ENCODE measurements around the gene TCHHL1. TPM values are rescaled to one million over a fixed set of nuclear protein-coding genes. Genes with fewer than 3 reads are reported as not detected.

Gene TCHHL1
- total and polyA plus RNA-seq, 2 of the 4 experiments (the other 2 are of a cell fraction): not detected

DNA sequence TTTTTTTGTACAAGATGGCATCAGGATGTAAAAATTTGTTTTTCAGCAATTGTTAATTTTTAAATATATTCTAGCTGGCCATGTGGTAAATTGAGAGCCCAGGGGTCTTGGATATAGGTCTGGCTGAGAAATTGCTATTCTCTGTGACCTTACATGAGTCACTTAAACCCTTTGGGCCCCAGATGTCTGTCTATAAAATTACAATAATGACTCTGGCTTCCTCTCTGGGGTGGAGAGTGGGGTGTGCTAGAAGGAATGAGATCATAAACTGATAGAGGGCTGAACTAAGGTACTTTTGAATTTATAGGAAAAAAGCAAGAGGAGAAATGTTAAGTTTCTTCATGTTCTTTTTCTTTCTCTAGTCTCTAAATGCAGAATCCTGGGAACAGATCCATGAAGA, 38.8 kb upstream of the TCHHL1 start:
- Histone ChIP-seq H2BK20ac (ENCODE audit: low read depth, low read length) (no peak overlapping the region), H3K4me3 (ENCODE audit: insufficient read depth, low read depth, low read length) (no peak overlapping the region), H3K79me1 (ENCODE audit: low read depth in 1 of 2, low read length in 2 of 2) (no peaks in the 10 kb centered on the region), H2AK9ac (replicated peaks; ENCODE audit: low read depth, low read length, poor library complexity) (no peak overlapping the region), H3K18ac (ENCODE audit: low read depth, low read length) (no peak overlapping the region), H3K4ac (ENCODE audit: low read depth, low read length) (no peak overlapping the region), H2BK5ac (ENCODE audit: low read depth, low read length, poor library complexity, severe bottlenecking) (no peak overlapping the region), H3K9me3 (ENCODE audit: control insufficient read depth, insufficient read depth, low read length) (no peaks in the 10 kb centered on the region), H4K8ac (ENCODE audit: low read depth in 2 of 2, low read length in 2 of 2) (no peak overlapping the region), H3K4me1 (ENCODE audit: control insufficient read depth, insufficient read depth, low read length) (no peaks in the 10 kb centered on the region), H3K56ac (ENCODE audit: extremely low read depth, insufficient read depth, low read length) (no peak overlapping the region), H2BK120ac (ENCODE audit: low read depth, low read length) (no peak overlapping the region), H3K23ac (ENCODE audit: low read depth, low read length) (no peak overlapping the region), H4K5ac (ENCODE audit: low read depth, low read length) (no peak overlapping the region), H2AFZ (replicated peaks; ENCODE audit: low read length, poor library complexity) (no peak overlapping the region), H3K36me3 (ENCODE audit: control insufficient read depth, insufficient read depth, low read length) (no peaks in the 10 kb centered on the region), H3K27me3 (ENCODE audit: control insufficient read depth, insufficient read depth, low read length) (0 out of 2 replicates have a peak, but pooled peaks cover 2% of the 10 kb centered on the region), H3K9ac (ENCODE audit: low read depth, low read length) (no peak overlapping the region), H2BK15ac (ENCODE audit: low read depth, low read length) (no peak overlapping the region), H4K20me1 (ENCODE audit: insufficient read depth, low read length) (no peaks in the 10 kb centered on the region), H3K9me1 (ENCODE audit: insufficient read depth, low read length) (no peaks in the 10 kb centered on the region), H3K4me2 (ENCODE audit: low read depth, low read length) (no peak overlapping the region), H3K27ac (ENCODE audit: insufficient read depth, low read length) (no peak overlapping the region), H4K91ac (ENCODE audit: insufficient read depth, low read depth, low read length) (no peak overlapping the region), H2AK5ac (ENCODE audit: low read depth, low read length) (no peak overlapping the region), H3K14ac (replicated peaks; ENCODE audit: low read depth, low read length) (no peak overlapping the region)
- ATAC-seq (ENCODE audit: low read depth): no peak
- TF ChIP-seq CHD1 (IDR thresholded peaks at IDR 0.05; ENCODE audit: low read depth, low read length): no peak
- no peak for TF ChIP-seq MXI1 (IDR thresholded peaks at IDR 0.05; ENCODE audit: borderline replicate concordance, low read depth, low read length)
- no peak for TF ChIP-seq RCOR1 (IDR thresholded peaks at IDR 0.05; ENCODE audit: insufficient replicate concordance, low read length)
- no peak for TF ChIP-seq RAD21 (IDR thresholded peaks at IDR 0.05; ENCODE audit: low read length)
- TF ChIP-seq, protein P1, sequence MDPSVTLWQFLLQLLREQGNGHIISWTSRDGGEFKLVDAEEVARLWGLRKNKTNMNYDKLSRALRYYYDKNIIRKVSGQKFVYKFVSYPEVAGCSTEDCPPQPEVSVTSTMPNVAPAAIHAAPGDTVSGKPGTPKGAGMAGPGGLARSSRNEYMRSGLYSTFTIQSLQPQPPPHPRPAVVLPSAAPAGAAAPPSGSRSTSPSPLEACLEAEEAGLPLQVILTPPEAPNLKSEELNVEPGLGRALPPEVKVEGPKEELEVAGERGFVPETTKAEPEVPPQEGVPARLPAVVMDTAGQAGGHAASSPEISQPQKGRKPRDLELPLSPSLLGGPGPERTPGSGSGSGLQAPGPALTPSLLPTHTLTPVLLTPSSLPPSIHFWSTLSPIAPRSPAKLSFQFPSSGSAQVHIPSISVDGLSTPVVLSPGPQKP (IDR thresholded peaks at IDR 0.05; ENCODE audit: borderline replicate concordance, low read depth, low read length): no peak
- TF ChIP-seq, protein P2, sequence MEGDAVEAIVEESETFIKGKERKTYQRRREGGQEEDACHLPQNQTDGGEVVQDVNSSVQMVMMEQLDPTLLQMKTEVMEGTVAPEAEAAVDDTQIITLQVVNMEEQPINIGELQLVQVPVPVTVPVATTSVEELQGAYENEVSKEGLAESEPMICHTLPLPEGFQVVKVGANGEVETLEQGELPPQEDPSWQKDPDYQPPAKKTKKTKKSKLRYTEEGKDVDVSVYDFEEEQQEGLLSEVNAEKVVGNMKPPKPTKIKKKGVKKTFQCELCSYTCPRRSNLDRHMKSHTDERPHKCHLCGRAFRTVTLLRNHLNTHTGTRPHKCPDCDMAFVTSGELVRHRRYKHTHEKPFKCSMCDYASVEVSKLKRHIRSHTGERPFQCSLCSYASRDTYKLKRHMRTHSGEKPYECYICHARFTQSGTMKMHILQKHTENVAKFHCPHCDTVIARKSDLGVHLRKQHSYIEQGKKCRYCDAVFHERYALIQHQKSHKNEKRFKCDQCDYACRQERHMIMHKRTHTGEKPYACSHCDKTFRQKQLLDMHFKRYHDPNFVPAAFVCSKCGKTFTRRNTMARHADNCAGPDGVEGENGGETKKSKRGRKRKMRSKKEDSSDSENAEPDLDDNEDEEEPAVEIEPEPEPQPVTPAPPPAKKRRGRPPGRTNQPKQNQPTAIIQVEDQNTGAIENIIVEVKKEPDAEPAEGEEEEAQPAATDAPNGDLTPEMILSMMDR (conservative IDR thresholded peaks at IDR 0.05; ENCODE audit: low read depth, low read length): no peak
- no peak for TF ChIP-seq POLR2A (IDR thresholded peaks at IDR 0.05; ENCODE audit: low read depth, low read length)
- no peak for TF ChIP-seq NFE2L2 (IDR thresholded peaks at IDR 0.05; ENCODE audit: low read depth, low read length)
- TF ChIP-seq, protein P3, sequence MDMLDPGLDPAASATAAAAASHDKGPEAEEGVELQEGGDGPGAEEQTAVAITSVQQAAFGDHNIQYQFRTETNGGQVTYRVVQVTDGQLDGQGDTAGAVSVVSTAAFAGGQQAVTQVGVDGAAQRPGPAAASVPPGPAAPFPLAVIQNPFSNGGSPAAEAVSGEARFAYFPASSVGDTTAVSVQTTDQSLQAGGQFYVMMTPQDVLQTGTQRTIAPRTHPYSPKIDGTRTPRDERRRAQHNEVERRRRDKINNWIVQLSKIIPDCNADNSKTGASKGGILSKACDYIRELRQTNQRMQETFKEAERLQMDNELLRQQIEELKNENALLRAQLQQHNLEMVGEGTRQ (IDR thresholded peaks at IDR 0.05; ENCODE audit: low read depth, low read length): no peak
- no peak for TF ChIP-seq SMC3 (IDR thresholded peaks at IDR 0.05; ENCODE audit: low read depth, low read length)
- TF ChIP-seq MAFK (IDR thresholded peaks at IDR 0.05; ENCODE audit: low read depth, low read length): no peak
- TF ChIP-seq MAZ (IDR thresholded peaks at IDR 0.05; ENCODE audit: borderline replicate concordance, low read depth, low read length): no peak
- TF ChIP-seq CEBPB (IDR thresholded peaks at IDR 0.05; ENCODE audit: low read depth, low read length): no peak
- no peak for TF ChIP-seq BHLHE40 (IDR thresholded peaks at IDR 0.05; ENCODE audit: low read depth, low read length)
- no TSS peak for BruUV-seq (replicated peaks)
- CTCF ChIA-PET: no interaction called here
- dilution Hi-C loops (cut with HindIII; ENCODE audit: low sequenced_read_pairs, unreplicated experiment): no loop called here
- POLR2A ChIA-PET (ENCODE audit: unreplicated experiment): no interaction called here
- intact Hi-C loops (cut with micrococcal nuclease): no loop called here
- no peak for DNase-seq
- in situ Hi-C loops (cut with MboI; ENCODE audit: low sequenced_read_pairs): no loop called here
